ENCODE measurements around the gene LZTR1.

DNA sequence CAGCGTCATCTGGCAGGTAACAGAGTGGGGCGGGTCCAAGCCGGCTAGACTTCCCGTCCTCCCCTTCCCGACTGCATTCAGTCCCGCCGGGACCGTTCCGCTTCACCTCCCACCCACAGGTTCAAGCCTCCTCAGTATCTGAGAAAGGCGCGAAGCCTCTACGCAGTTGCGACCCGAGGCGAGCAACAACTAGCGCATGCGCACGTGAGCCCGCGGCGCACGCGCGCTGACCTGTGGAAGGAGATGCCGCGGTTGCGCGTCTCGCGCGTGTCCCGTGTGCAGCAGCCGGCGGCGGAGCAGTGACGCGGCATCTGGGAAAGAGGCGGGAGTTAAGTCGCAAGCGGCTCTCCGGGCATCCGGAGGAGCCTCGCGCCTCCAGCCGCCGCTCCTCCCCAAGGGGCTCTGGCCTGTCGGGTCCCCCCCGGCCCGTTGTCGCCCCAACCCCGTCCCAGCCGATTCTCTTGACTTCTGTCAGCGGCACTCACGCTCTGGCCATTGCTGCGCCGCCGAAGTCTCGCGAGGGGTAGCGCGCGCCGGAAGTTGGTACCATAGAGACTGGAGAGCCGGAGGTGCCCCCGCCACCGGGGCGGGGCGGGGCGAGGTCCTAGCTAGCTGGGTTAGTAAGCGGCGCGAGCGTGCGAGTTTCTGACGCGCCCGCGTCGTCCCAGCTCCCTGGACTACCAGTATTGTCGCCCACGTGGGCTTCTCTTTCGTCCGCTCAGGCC lies 19.7 kb downstream of the LZTR1 start, which contains the start of gene THAP7:
- TF ChIP-seq, protein P1, sequence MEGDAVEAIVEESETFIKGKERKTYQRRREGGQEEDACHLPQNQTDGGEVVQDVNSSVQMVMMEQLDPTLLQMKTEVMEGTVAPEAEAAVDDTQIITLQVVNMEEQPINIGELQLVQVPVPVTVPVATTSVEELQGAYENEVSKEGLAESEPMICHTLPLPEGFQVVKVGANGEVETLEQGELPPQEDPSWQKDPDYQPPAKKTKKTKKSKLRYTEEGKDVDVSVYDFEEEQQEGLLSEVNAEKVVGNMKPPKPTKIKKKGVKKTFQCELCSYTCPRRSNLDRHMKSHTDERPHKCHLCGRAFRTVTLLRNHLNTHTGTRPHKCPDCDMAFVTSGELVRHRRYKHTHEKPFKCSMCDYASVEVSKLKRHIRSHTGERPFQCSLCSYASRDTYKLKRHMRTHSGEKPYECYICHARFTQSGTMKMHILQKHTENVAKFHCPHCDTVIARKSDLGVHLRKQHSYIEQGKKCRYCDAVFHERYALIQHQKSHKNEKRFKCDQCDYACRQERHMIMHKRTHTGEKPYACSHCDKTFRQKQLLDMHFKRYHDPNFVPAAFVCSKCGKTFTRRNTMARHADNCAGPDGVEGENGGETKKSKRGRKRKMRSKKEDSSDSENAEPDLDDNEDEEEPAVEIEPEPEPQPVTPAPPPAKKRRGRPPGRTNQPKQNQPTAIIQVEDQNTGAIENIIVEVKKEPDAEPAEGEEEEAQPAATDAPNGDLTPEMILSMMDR (IDR thresholded peaks at IDR 0.05), result no peak
- peak; percentile 63 to 86 (median 84) for TF ChIP-seq POLR2A (IDR thresholded peaks at IDR 0.05)
